HepG2 (cell line): ENCODE results near the gene MST1R. TPM values are rescaled to one million over a fixed set of nuclear protein-coding genes. Genes with fewer than 3 reads are reported as not detected.

Experiments used
- ATAC-seq: fragments of 200-7000 bp; cut with Tn5 transposase; 3 replicates; pipeline ENCODE4 v1.9.1; 2020; ENCODE audit warnings: mild to moderate bottlenecking, moderate library complexity
- BruUV-seq: library from RNA; stranded (reverse); fragments of 400-500 nt; replicated peaks from 2 replicates; lab custom pipeline; 2021; lab: Mats Ljungman, UMichigan
- CTCF ChIA-PET: fragments of 300-600 bp; formaldehyde crosslinking; extraction: SDS; loops from one replicate; lab custom pipeline; 2021; ENCODE audit warnings: low total read pairs, inconsistent platforms, low intra/inter-chr PET ratio; lab: Yijun Ruan, JAX
- POLR2A ChIA-PET: fragments of 350-600 bp; sonication (Branson Sonifier 250); formaldehyde crosslinking; loops from one replicate; lab custom pipeline; 2020; ENCODE audit warnings: antibody characterized with exemption, inconsistent platforms; lab: Yijun Ruan, JAX
- DNase-seq: peaks from one replicate; pipeline ENCODE4 v3.0.0-alpha.2; 2015; ENCODE audit warnings: low spot score
- FAIRE-seq: peaks from 3 replicates; lab custom pipeline; 2011; peaks lifted over from hg19 to GRCh38; lab: Jason Lieb, UNC
- H2AFZ ChIP-seq: one replicate; pipeline ENCODE4 v1.6.1; 2011; ENCODE audit warnings: low read length, inconsistent platforms
- H3K27ac ChIP-seq: fragments of 300-600 bp; 3 replicates; pipeline ENCODE4 v1.8.0; 2011; ENCODE audit warnings: mixed run types, mild to moderate bottlenecking, mixed read lengths, low read length, inconsistent platforms; ENCODE audit not compliant: insufficient read depth; ENCODE audit errors: extremely low read length
- H3K27me3 ChIP-seq, 2 experiments: fragments of 200-600 bp in 1 of 2; 2 replicates in 1 of 2; 3 replicates in 1 of 2; pipeline versions ENCODE4 v1.6.0 to v1.8.0; 2011; ENCODE audit warnings: low read length in 2 of 2, mild to moderate bottlenecking in 2 of 2, moderate library complexity in 2 of 2, inconsistent platforms in 1 of 2; ENCODE audit not compliant: insufficient read depth in 2 of 2, control insufficient read depth in 1 of 2
- H3K36me3 ChIP-seq, 2 experiments: fragments of 200-600 bp in 1 of 2; replicated peaks in 1 of 2; 2 replicates in 1 of 2; 3 replicates in 1 of 2; pipeline versions ENCODE4 v1.5.1 to v1.8.0; 2011; ENCODE audit warnings: low read length in 2 of 2, inconsistent platforms in 1 of 2; ENCODE audit not compliant: insufficient read depth in 2 of 2, control insufficient read depth in 1 of 2
- H3K4me1 ChIP-seq: 2 replicates; pipeline ENCODE4 v1.5.1; 2012; ENCODE audit warnings: low read length, inconsistent platforms; ENCODE audit not compliant: insufficient read depth
- H3K4me2 ChIP-seq: 2 replicates; pipeline ENCODE4 v1.6.0; 2011; ENCODE audit warnings: low read depth, low read length, inconsistent platforms
- H3K4me3 ChIP-seq, 3 experiments: fragments of 200-600 bp in 1 of 3; sonication (generic), shearing (Covaris generic) in 1 of 3; replicated peaks in 1 of 3; 2 replicates each; pipeline ENCODE4 v1.5.1; 2011 to 2016; ENCODE audit warnings: low read length in 3 of 3, inconsistent platforms in 2 of 3, low read depth in 2 of 3, mild to moderate bottlenecking in 2 of 3, control low read depth in 1 of 3, mixed read lengths in 1 of 3; ENCODE audit not compliant: insufficient read depth in 1 of 3
- H3K79me2 ChIP-seq: one replicate; pipeline ENCODE4 v1.6.1; 2011; ENCODE audit warnings: low read length, inconsistent platforms; ENCODE audit not compliant: insufficient read depth
- H3K9ac ChIP-seq: 2 replicates; pipeline ENCODE4 v1.6.0; 2011; ENCODE audit warnings: mild to moderate bottlenecking, low read depth, low read length, inconsistent platforms; ENCODE audit not compliant: insufficient read depth
- H3K9me3 ChIP-seq: 2 replicates; pipeline ENCODE4 v1.5.1; 2012; ENCODE audit warnings: mild to moderate bottlenecking, low read length
- H4K20me1 ChIP-seq: 2 replicates; pipeline ENCODE4 v1.6.0; 2011; ENCODE audit warnings: inconsistent platforms, mild to moderate bottlenecking, low read length, moderate library complexity; ENCODE audit not compliant: insufficient read depth
- ARNT2 ChIP-seq: sonication (generic); formaldehyde crosslinking; IDR thresholded peaks from 2 replicates; pipeline ENCODE4 v1.8.0; 2022; ENCODE audit warnings: mild to moderate bottlenecking, low read depth, missing genetic modification reagents, moderate library complexity
- BRD4 ChIP-seq: sonication (generic); formaldehyde crosslinking; IDR thresholded peaks from 2 replicates; pipeline ENCODE4 v1.4.0; 2020; ENCODE audit warnings: missing genetic modification reagents
- FOXK2 ChIP-seq: fragments of 450-650 bp; IDR thresholded peaks from 2 replicates; pipeline ENCODE4 v1.6.1; 2016
- MAFF ChIP-seq: IDR thresholded peaks from 2 replicates; pipeline ENCODE4 v1.6.1; 2011; ENCODE audit warnings: low read depth, low read length, improper control_type of control experiment
- MAFK ChIP-seq, 2 experiments: IDR thresholded peaks in 1 of 2; conservative IDR thresholded peaks in 1 of 2; 2 replicates each; pipeline ENCODE4 v1.6.1; 2011; ENCODE audit warnings: improper control_type of control experiment in 2 of 2, low read length in 2 of 2
- MAZ ChIP-seq, 2 experiments: sonication (generic) in 1 of 2; formaldehyde crosslinking in 1 of 2; IDR thresholded peaks; 2 replicates each; pipeline versions ENCODE4 v1.5.0 to v1.6.1; 2012 to 2020; ENCODE audit warnings: low read depth in 2 of 2, mild to moderate bottlenecking in 2 of 2, borderline replicate concordance in 1 of 2, improper control_type of control experiment in 1 of 2, low read length in 1 of 2, missing genetic modification reagents in 1 of 2, moderate library complexity in 1 of 2
- MIER2 ChIP-seq: IDR thresholded peaks from 2 replicates; pipeline ENCODE4 v1.6.1; 2016; ENCODE audit warnings: missing biosample characterization, missing genetic modification reagents
- MTF2 ChIP-seq: sonication (generic); formaldehyde crosslinking; IDR thresholded peaks from 2 replicates; pipeline ENCODE4 v1.5.0; 2020; ENCODE audit warnings: missing genetic modification reagents, borderline replicate concordance
- MXD4 ChIP-seq: IDR thresholded peaks from 2 replicates; pipeline ENCODE4 v1.6.1; 2016; ENCODE audit warnings: mild to moderate bottlenecking, missing biosample characterization, missing genetic modification reagents
- RBAK ChIP-seq: sonication (generic); formaldehyde crosslinking; IDR thresholded peaks from 2 replicates; pipeline ENCODE4 v1.5.1; 2020; ENCODE audit warnings: mild to moderate bottlenecking, missing genetic modification reagents
- RBM22 ChIP-seq: fragments of 200-400 bp; formaldehyde crosslinking; optimal IDR thresholded peaks from 2 replicates; pipeline ENCODE3; 2017; ENCODE audit warnings: mild to moderate bottlenecking, low read length, moderate library complexity
- ZNF674 ChIP-seq: sonication (generic); formaldehyde crosslinking; IDR thresholded peaks from 2 replicates; pipeline ENCODE4 v1.5.0; 2020; ENCODE audit warnings: low read depth, mild to moderate bottlenecking, missing genetic modification reagents
- ZNF737 ChIP-seq: sonication (generic); formaldehyde crosslinking; IDR thresholded peaks from 2 replicates; pipeline ENCODE4 v1.5.0; 2020; ENCODE audit warnings: missing genetic modification reagents, mild to moderate bottlenecking, borderline replicate concordance
- WGBS: methylation state at CpG from one replicate; pipeline ENCODE4 v1.1.6; 2017; ENCODE audit warnings: low lambda C conversion rate; 5-methylcytosine and 5-hydroxymethylcytosine counted together
- in situ Hi-C: cut with HindIII; loops from 2 replicates; pipeline ENCODE4 v1.10.0; 2017; ENCODE audit warnings: low pct_unique_long_range_greater_than_20kb; ENCODE audit not compliant: extremely low pct_ligation_motif_present
- intact Hi-C: fragments of 100-400 bp; cut with micrococcal nuclease; formaldehyde crosslinking; loops from one replicate; pipeline ENCODE4 v1.10.0; 2022; ENCODE audit not compliant: unreplicated experiment
- polyA plus RNA-seq, 8 experiments: library from polyadenylated mRNA; depleted of rRNA in 3 of 8; stranded (reverse) in 7 of 8; unstranded in 1 of 8; fragments of >200 nt; fragmentation: Illumina TruSeq in 4 of 8; extraction: Trizol in 4 of 8; gene quantifications; 2 replicates each; pipeline versions ENCODE4 v1.2.1 to v1.2.3, GENCODE V29; 2011 to 2016; ENCODE audit warnings: low read depth in 4 of 8, missing spikeins in 1 of 8, mixed read lengths in 1 of 8; ENCODE audit not compliant: insufficient read depth in 1 of 8
- total RNA-seq, 5 experiments: library from RNA; depleted of rRNA; stranded (reverse); fragments of >200 nt; fragmentation: Illumina TruSeq; extraction: Trizol; gene quantifications; 2 replicates each; pipeline ENCODE4 v1.2.3, GENCODE V29; 2016; ENCODE audit warnings: low read depth in 1 of 5
- TF ChIP-seq, protein P1 (sequence below): IDR thresholded peaks from 2 replicates; pipeline ENCODE4 v1.6.1; 2016; ENCODE audit warnings: low read depth

The MST1R gene
- total and polyA plus RNA-seq, 2 of the 13 experiments (the other 11 are each of a cell fraction or from before 2014, with no cell fraction given): 0.11 to 0.77 TPM

DNA sequence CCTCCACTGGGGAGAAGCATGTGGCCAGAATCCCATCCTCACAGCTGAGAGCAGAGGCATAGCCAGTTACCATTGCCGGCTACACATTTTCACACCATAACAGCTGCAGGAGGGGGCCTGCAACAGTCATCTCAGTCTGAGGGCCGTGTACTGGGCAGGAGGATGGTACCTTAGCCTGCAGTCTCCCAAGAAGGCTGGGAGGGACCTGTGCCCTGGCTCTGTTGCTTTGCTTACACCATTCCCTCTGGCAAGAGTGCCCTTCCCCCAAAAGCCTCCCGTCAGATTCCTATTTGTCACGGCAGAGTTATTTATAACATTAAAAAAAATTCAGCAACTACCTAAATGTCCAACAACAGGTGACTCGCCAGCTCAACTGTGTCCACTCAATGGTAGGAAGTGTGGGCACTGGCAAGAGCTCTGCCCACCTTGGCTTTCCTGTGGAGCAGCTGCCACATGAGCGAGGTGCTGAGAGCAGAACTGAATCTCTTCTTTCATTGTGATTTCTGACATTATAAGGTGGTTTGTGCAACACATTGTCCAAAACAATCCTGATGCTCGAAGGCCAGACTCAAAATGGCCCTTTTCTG, 38.4 kb downstream of the MST1R start:
- no TSS peak for BruUV-seq
- intact Hi-C loops: no loop called here
- FAIRE-seq: no peak

DNA sequence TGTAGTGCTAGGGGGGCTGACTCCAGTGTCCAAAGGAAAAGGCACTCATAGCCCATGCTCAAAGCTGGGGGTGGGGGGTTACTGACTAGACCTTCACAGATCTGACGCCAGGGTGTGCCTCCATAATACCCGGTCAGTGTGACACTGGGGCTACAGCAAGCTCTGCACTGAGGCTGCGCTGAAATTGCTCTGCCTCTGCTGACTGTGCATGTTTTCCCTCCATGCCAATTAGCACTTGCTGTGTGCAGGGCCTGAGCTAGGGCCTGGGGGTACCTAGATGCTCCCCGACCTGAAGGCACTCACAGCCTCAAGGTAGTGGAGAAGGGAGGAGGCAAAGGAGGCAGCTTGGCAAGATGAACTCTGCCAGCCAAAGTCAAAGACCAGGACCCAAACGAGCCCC, 39.2 kb downstream of the MST1R start:
- no TSS peak for BruUV-seq
- CTCF ChIA-PET: no interaction called here
- Histone ChIP-seq H3K27me3 (peaks cover 8 to 71% of the 10 kb centered on the region in 2 experiments; a peak in 4 of 5 replicates), H3K9ac (no peak overlapping the region), H2AFZ (no peak overlapping the region), H3K9me3 (no peaks in the 10 kb centered on the region), H3K4me2 (no peak overlapping the region), H3K79me2 (no peaks in the 10 kb centered on the region), H3K36me3 (no peaks in the 10 kb centered on the region), H4K20me1 (no peaks in the 10 kb centered on the region), H3K4me1 (no peaks in the 10 kb centered on the region), H3K4me3 (no peak overlapping the region), H3K27ac (no peak overlapping the region)
- WGBS: 9% methylated on average over 5 of the region's 5 CpGs
- POLR2A ChIA-PET: no interaction called here
- in situ Hi-C loops: no loop called here
- intact Hi-C loops: no loop called here
- DNase-seq (no peak), ATAC-seq (no peak), FAIRE-seq (no peak)
- TF ChIP-seq MTF2 (CRISPR knock-in tag): no peak
- TF ChIP-seq MAFF: peak; percentile 55; the same call in 1 of the 2 replicates
- TF ChIP-seq MAFK (conservative IDR thresholded peaks at IDR 0.05 in 1 of 2, IDR thresholded peaks at IDR 0.05 in 1 of 2; ENCODE audit: low read length in 2 of 2): peak; percentile 60 to 63
- TF ChIP-seq ZNF737 (CRISPR knock-in tag): no peak
- TF ChIP-seq RBAK (CRISPR knock-in tag): no peak
- no peak for TF ChIP-seq ZNF674
- TF ChIP-seq MIER2 (CRISPR knock-in tag): no peak

More for the DNA sequence above, 38.4 kb downstream of the MST1R start:
- peaks cover 8 to 70% of the 10 kb centered on the region in 2 experiments; a peak in 4 of 5 replicates for H3K27me3 ChIP-seq
- ChIA-PET CTCF (no interaction called here), POLR2A (interaction anchor here (0.7 kb wide), 1 partner anchor 23 kb away, joined by 5 read pairs; no protein-coding TSS in a partner anchor)
- no peak overlapping the region for H3K4me3 ChIP-seq
- H4K20me1 ChIP-seq: no peaks in the 10 kb centered on the region
- no peaks in the 10 kb centered on the region for H3K36me3 ChIP-seq
- TF ChIP-seq RBM22: no peak
- TF ChIP-seq, protein P1, sequence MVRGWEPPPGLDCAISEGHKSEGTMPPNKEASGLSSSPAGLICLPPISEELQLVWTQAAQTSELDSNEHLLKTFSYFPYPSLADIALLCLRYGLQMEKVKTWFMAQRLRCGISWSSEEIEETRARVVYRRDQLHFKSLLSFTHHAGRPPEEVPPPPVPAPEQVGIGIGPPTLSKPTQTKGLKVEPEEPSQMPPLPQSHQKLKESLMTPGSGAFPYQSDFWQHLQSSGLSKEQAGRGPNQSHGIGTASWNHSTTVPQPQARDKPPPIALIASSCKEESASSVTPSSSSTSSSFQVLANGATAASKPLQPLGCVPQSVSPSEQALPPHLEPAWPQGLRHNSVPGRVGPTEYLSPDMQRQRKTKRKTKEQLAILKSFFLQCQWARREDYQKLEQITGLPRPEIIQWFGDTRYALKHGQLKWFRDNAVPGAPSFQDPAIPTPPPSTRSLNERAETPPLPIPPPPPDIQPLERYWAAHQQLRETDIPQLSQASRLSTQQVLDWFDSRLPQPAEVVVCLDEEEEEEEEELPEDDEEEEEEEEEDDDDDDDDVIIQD (CRISPR knock-in tag): no peak
- no peak for TF ChIP-seq BRD4 (CRISPR knock-in tag)
- no peak for TF ChIP-seq MXD4 (CRISPR knock-in tag)
- no peak for TF ChIP-seq MAZ (IDR thresholded peaks at IDR 0.05; ENCODE audit: borderline replicate concordance, low read depth, low read length)
- TF ChIP-seq MAZ (CRISPR knock-in tag; IDR thresholded peaks at IDR 0.05; ENCODE audit: low read depth): no peak
- TF ChIP-seq FOXK2: no peak
- no peak for TF ChIP-seq ARNT2 (CRISPR knock-in tag)
- no peak overlapping the region for H2AFZ ChIP-seq
- H3K4me2 ChIP-seq: no peak overlapping the region
- no peaks in the 10 kb centered on the region for H3K9me3 ChIP-seq
- DNase-seq: no peak
- H3K9ac ChIP-seq: no peak overlapping the region
- no peaks in the 10 kb centered on the region for H3K79me2 ChIP-seq
- in situ Hi-C loops: no loop called here
- no peaks in the 10 kb centered on the region for H3K4me1 ChIP-seq
- 31% methylated on average over 4 of the region's 7 CpGs for WGBS
- no peak overlapping the region for H3K27ac ChIP-seq
- ATAC-seq: no peak
